ENCODE results near the gene ARHGAP18. TPM values are rescaled to one million over a fixed set of nuclear protein-coding genes. Genes with fewer than 3 reads are reported as not detected.

ARHGAP18 gene
- total RNA-seq, 4 donors from 2014 or later = 5.1 to 12.7 (median 7.7) TPM

DNA sequence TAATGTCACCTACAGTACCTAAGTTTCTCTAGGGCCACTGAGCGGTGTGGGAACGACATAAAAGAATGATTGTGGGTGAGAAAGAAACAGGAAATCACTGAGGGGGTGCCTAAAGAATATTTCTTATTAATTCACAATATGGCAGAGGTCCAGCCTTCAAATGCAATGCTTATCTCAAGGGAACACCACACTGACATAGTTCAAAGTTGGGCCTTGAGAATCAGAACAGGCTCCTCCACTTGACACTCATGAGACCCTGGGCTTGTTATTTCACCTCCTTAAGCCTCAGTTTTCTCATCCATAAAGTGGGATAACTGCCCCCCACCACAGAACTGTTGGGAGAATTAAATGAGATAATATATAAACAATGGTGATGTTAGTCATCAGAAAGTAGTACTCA is 40.4 kb upstream of the ARHGAP18 start:
- TF ChIP-seq, protein P1, sequence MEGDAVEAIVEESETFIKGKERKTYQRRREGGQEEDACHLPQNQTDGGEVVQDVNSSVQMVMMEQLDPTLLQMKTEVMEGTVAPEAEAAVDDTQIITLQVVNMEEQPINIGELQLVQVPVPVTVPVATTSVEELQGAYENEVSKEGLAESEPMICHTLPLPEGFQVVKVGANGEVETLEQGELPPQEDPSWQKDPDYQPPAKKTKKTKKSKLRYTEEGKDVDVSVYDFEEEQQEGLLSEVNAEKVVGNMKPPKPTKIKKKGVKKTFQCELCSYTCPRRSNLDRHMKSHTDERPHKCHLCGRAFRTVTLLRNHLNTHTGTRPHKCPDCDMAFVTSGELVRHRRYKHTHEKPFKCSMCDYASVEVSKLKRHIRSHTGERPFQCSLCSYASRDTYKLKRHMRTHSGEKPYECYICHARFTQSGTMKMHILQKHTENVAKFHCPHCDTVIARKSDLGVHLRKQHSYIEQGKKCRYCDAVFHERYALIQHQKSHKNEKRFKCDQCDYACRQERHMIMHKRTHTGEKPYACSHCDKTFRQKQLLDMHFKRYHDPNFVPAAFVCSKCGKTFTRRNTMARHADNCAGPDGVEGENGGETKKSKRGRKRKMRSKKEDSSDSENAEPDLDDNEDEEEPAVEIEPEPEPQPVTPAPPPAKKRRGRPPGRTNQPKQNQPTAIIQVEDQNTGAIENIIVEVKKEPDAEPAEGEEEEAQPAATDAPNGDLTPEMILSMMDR (IDR thresholded peaks at IDR 0.05) = no peak
- no peak for TF ChIP-seq POLR2A (IDR thresholded peaks at IDR 0.05)
- intact Hi-C loops (cut with DNase I; ENCODE audit: low total_unique reads) = no loop called here
- no peak for DNase-seq (ENCODE audit: low spot score in 2 of 2)
- no peak overlapping the region for H3K4me3 ChIP-seq (ENCODE audit: low read depth, poor library complexity, severe bottlenecking)
- 77 to 80% methylated on average over 2 of the region's 2 CpGs for WGBS, 2 donors

DNA sequence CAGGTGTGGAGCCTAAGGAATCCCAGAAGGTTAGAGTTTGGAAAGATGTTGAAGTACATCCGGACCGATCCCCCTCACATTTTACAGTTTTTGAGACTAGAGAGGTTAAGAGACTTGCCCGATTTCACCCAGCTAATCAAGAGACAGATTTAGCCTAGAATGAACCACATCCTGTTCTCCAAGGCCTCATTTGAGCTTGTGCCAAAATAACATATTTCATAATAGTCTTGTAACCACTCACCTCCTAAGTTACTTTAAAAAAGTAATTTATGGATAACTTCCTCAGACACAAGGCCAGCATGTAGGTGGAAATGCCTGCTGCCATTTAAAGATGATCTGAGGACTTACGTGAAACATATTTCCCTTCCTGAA is 39.8 kb upstream of the ARHGAP18 start:
- intact Hi-C loops (cut with DNase I; ENCODE audit: low total_unique reads) = no loop called here
- TF ChIP-seq, protein P1 (IDR thresholded peaks at IDR 0.05) = no peak
- TF ChIP-seq POLR2A (IDR thresholded peaks at IDR 0.05) = no peak
- DNase-seq (ENCODE audit: low spot score in 2 of 2) = no peak
- WGBS, 2 donors = 30 to 37% methylated on average over 4 of the region's 4 CpGs
- H3K4me3 ChIP-seq (ENCODE audit: low read depth, poor library complexity, severe bottlenecking) = no peak overlapping the region

DNA sequence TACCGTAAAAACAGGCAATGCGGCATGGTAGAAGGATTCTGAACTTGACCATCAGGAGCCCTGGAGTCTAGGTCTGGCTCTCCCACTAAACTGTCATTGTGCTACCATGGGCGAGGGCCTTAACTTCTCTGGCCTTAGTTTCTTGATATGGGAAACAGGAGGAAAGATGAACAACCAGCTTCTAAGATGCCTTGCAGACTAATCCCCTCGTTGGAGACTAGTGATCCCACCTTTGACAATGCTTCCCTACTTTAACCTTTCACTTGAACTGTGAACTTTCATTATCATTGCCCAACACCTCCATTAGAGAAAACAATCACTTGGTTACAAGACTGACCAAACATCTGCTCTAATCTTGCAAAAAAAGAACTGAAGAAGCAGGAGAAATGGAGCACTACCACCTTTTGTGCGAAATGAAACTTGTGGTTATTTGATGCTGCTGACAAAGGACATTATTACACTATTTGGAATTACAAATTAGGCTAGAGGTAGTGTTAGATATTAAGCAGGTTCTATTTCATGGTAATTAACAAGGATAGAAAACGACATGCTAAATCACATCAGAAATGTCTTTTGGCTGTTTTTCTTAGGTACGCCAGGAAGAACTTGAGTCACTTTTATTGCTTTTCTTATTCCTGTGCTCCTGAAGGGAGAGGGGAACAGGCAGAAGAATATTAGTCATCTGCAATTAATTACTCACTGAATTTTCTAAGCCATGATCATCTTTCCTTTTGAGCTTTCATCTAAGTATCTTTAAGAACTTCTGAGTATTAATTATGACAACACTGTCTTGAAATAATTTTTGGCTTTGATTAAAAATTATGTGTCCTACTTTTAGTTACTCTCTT is 39.1 kb upstream of the ARHGAP18 start:
- 64 to 66% methylated on average over 7 of the region's 7 CpGs for WGBS, 2 donors
- no peak for DNase-seq (ENCODE audit: low spot score in 2 of 2)
- intact Hi-C loops (cut with DNase I; ENCODE audit: low total_unique reads) = no loop called here
- TF ChIP-seq, protein P1 (IDR thresholded peaks at IDR 0.05) = no peak
- TF ChIP-seq POLR2A (IDR thresholded peaks at IDR 0.05) = no peak
- no peak overlapping the region for H3K4me3 ChIP-seq (ENCODE audit: low read depth, poor library complexity, severe bottlenecking)

- no peak for TF ChIP-seq POLR2A (IDR thresholded peaks at IDR 0.05)
- TF ChIP-seq, protein P1 (IDR thresholded peaks at IDR 0.05) = no peak
- no peak overlapping the region for H3K4me3 ChIP-seq (ENCODE audit: low read depth, poor library complexity, severe bottlenecking)
- DNase-seq (ENCODE audit: low spot score in 2 of 2) = peak in 1 of 2 donors; percentile 42
- WGBS, 2 donors = 47 to 48% methylated on average over 4 of the region's 4 CpGs
- intact Hi-C loops (cut with DNase I; ENCODE audit: low total_unique reads) = no loop called here
Measured at GRCh38 chr6:129748212-129748900, 38.4 kb upstream of the ARHGAP18 start.

DNA sequence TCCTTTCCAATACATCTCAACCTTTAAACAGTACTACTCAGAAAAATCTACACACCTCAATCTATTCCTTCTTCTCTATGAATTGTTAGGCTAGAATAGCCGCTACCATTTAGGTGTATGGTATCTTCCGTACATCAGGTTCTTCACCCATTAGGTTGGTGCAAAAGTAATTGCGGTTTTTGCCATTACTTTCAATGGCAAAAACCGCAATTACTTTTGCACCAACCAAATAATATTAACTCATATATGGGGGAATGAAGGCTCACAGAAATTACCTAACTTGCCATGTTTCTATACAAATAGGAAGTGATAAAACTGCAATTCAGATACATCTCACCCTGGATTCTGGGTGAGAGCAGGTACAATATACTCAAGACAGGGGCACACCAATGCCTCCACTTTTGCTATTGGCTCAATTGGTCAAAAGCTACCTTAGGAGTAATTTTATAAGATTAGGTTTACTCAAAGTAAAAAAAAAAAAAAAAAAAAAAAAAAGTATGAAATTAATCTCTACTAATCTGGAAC is 37.7 kb upstream of the ARHGAP18 start:
- intact Hi-C loops (cut with DNase I; ENCODE audit: low total_unique reads) = no loop called here
- H3K4me3 ChIP-seq (ENCODE audit: low read depth, poor library complexity, severe bottlenecking) = no peak overlapping the region
- TF ChIP-seq POLR2A (IDR thresholded peaks at IDR 0.05) = no peak
- TF ChIP-seq, protein P1 (IDR thresholded peaks at IDR 0.05) = no peak
- WGBS, 2 donors = 83 to 85% methylated on average over 4 of the region's 4 CpGs
- DNase-seq (ENCODE audit: low spot score in 2 of 2) = no peak

Measured in lower leg skin (tissue), 4 donors.